ENCODE results near the gene ADAMTS17. TPM values are rescaled to one million over a fixed set of nuclear protein-coding genes. Genes with fewer than 3 reads are reported as not detected.

The ADAMTS17 gene
- total RNA-seq, 6 experiments from 2014 or later, result 14.6 to 34.7 (median 24.2) TPM

DNA sequence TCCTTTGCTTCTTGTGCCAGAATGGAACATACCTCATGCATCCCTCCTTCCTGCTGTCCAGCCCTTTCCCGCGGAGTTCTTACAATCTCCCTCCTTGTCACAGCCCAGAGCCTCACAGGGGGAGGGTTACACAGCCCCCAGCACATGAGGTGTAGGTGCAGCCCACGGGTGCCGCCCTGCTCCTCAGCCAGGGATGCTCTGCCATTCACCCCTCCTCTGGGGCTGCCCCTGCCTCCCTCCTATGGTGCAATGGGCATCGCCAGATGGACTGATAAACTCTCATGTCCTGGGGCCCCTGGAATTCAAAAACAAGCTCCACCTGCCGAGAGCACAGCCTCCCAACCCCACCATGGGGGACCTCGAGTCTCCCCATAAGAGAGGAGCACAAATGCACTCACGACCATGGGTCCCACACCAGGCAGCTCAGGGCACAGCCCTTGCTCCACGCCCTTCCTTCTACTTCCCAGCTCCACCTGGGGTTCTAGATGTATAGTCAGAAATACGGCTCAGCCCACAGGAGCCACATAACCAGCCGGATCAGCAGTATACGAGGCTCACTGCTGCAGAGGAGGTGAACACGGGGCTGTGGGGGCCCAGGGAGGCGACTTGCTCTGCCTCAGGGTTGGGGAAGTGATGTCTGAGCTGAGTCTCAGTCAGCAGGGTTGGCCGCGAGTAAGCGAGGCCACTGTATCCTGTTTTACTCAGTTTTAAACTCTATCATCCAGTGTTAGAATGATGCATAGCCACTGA, 338.8 kb downstream of the ADAMTS17 start:
- TF ChIP-seq CTCF (IDR thresholded peaks at IDR 0.05), result no peak
- TF ChIP-seq POLR2A (IDR thresholded peaks at IDR 0.05), result no peak
- intact Hi-C loops (cut with DNase I), result no loop called here
- ATAC-seq (no peak), DNase-seq (no peak)
- Histone ChIP-seq H3K36me3 (no peaks in the 10 kb centered on the region), H3K4me1 (no peaks in the 10 kb centered on the region), H3K4me3 (no peak overlapping the region), H3K9me3 (no peaks in the 10 kb centered on the region), H3K27me3 (no peaks in the 10 kb centered on the region), H3K27ac (no peak overlapping the region)
- WGBS (ENCODE audit: insufficient coverage, low coverage, low lambda C conversion rate, missing lambda C conversion rate), result 80% methylated on average over 13 of the region's 17 CpGs

- no peak for DNase-seq
- no peak overlapping the region for H3K4me3 ChIP-seq
- ATAC-seq, result no peak
- H3K27ac ChIP-seq, result no peak overlapping the region
- 95% methylated on average over 14 of the region's 16 CpGs for WGBS (ENCODE audit: insufficient coverage, low coverage, low lambda C conversion rate, missing lambda C conversion rate)
- H3K9me3 ChIP-seq, result no peaks in the 10 kb centered on the region
- TF ChIP-seq CTCF (IDR thresholded peaks at IDR 0.05), result no peak
- intact Hi-C loops (cut with DNase I), result no loop called here
- no peaks in the 10 kb centered on the region for H3K27me3 ChIP-seq
- H3K4me1 ChIP-seq, result no peaks in the 10 kb centered on the region
- H3K36me3 ChIP-seq, result no peaks in the 10 kb centered on the region
These were observed 339.6 kb downstream of the ADAMTS17 start for GRCh38 chr15:100002086-100002620.

- 93% methylated on average over 7 of the region's 10 CpGs for WGBS (ENCODE audit: insufficient coverage, low coverage, low lambda C conversion rate, missing lambda C conversion rate)
- H3K27me3 ChIP-seq, result no peaks in the 10 kb centered on the region
- no peak overlapping the region for H3K27ac ChIP-seq
- H3K36me3 ChIP-seq, result no peaks in the 10 kb centered on the region
- ATAC-seq (no peak), DNase-seq (no peak)
- no peaks in the 10 kb centered on the region for H3K9me3 ChIP-seq
- H3K4me3 ChIP-seq, result no peak overlapping the region
- no peak for TF ChIP-seq POLR2A (IDR thresholded peaks at IDR 0.05)
- no peak for TF ChIP-seq CTCF (IDR thresholded peaks at IDR 0.05)
- H3K4me1 ChIP-seq, result no peaks in the 10 kb centered on the region
- intact Hi-C loops (cut with DNase I), result no loop called here
These were observed 340.4 kb downstream of the ADAMTS17 start for GRCh38 chr15:100001405-100001804.

GRCh38 chr15:99999282-100000070, 342.3 kb downstream of the ADAMTS17 start:
- DNase-seq, result no peak
- 79% methylated on average over 9 of the region's 19 CpGs for WGBS (ENCODE audit: insufficient coverage, low coverage, low lambda C conversion rate, missing lambda C conversion rate)
- Histone ChIP-seq H3K4me1 (no peaks in the 10 kb centered on the region), H3K4me3 (no peak overlapping the region), H3K27ac (no peak overlapping the region), H3K9me3 (no peaks in the 10 kb centered on the region), H3K36me3 (no peaks in the 10 kb centered on the region), H3K27me3 (no peaks in the 10 kb centered on the region)
- intact Hi-C loops (cut with DNase I), result no loop called here
- TF ChIP-seq CTCF (IDR thresholded peaks at IDR 0.05) (no peak), POLR2A (IDR thresholded peaks at IDR 0.05) (no peak)
- ATAC-seq, result no peak

All from right lobe of liver (tissue), 6 donors.